ENCODE measurements around the gene ANP32A.
A peak's percentile ranks its signal among the peaks of the same experiment; 100 is the strongest.
"Not testable (repeated sequence)": the region's sequence is repeated elsewhere in the genome, so short reads cannot be mapped to it uniquely, and the experiment has no call there.

The ANP32A gene

GRCh38 chr15:68820295-68821189, at the start of gene ANP32A:
TSS of gene ANP32A (minus strand) at chr15:68820895. CDS start at chr15:68820751, 144 bp downstream.
- DNase-seq, result peak; percentile 55 to 97 (median 92)

GRCh38 chr15:68868296-68868695, 47.6 kb upstream of the ANP32A start:
- no peak for DNase-seq

DNA sequence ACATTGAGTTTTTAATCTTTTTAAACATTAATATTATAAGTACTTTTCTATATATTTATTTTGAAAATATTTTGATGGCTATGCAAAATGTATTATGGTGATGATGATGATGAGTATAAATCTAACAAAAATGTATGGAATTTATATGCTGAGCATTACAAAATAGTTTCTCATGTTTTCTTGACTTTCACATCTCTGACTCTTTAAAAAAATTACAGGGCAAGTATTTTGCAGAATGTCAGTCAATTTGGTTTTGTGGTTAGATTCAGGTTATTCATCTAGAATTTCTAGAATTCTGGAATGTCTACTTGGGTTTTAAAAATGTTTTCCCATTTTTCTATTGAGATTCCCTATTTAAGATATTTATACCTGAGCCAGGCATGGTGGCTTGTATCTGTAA, 41.7 kb upstream of the ANP32A start:
- DNase-seq, result no peak

DNA sequence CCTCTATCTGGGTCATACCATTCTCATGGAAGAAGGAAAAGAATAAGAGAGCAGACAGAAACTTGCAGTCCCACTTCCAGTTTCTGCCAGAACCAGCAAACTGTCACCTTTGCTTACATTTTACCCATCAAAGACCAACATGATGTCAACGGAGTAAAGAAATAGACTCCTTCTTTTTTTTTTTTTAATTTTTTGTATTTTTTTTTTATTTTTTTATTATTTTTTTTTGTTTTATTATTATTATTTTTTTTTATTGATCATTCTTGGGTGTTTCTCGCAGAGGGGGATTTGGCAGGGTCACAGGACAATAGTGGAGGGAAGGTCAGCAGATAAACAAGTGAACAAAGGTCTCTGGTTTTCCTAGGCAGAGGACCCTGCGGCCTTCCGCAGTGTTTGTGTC, 38.0 kb upstream of the ANP32A start:
- DNase-seq, result not testable (repeated sequence)

- not testable (repeated sequence) for DNase-seq
Measured at GRCh38 chr15:68857443-68857842, 36.7 kb upstream of the ANP32A start.

GRCh38 chr15:68852461-68852860, 31.8 kb upstream of the ANP32A start:
- no peak for DNase-seq

DNA sequence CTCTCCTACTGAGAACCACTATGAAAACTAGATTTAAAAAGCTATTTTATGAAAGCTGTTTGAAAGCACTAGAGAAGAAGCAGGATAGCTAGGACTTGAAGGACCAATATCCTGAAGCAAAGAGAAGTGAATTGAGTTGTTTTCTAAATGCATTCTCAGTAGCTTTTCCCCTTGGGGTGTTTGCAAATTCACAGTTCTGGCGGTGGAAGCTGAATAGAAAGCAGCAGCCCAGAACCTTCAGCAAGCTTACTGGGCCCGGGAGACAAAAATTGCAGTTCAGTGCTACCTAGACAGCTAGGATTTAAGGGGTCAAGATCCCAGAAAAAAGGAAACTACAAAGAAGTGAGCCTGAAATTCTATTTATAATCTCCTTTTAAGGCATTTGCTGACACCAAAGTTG, 31.3 kb upstream of the ANP32A start:
- no peak for DNase-seq

- DNase-seq, result no peak
Measured at GRCh38 chr15:68849497-68849896, 28.8 kb upstream of the ANP32A start.

- DNase-seq, result no peak
Measured at GRCh38 chr15:68846851-68847439, 26.2 kb upstream of the ANP32A start.

DNA sequence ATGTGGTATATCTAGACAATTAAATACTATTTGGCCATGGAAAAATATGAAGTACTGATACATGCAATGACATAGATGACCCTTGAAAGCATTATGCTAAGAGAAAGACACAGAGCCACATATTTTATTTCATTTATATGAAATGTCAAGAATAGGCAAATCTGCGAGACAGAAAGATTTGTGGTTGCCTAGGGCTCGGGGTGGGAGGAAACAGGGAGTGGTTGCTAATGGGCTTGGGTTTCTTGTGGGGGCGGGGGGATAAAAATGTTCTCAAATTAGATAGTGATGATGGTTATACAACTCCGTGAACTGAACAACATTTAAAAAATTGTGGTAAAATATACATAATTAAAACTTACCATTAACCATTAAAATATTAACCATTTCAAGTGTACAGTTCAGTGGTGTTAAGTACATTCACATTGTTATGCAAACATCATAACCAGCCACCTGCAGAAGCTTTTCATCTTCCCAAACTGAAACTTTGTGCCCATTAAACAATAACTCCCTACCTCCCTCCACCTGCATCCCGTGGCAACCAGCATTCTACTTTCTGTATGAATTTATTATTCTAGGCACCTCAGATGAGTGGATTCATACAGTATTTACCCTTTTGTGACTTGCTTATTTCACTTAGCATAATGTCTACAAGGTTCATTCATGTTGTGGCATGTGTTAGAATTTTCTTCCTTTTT, 24.3 kb upstream of the ANP32A start:
- no peak for DNase-seq

DNA sequence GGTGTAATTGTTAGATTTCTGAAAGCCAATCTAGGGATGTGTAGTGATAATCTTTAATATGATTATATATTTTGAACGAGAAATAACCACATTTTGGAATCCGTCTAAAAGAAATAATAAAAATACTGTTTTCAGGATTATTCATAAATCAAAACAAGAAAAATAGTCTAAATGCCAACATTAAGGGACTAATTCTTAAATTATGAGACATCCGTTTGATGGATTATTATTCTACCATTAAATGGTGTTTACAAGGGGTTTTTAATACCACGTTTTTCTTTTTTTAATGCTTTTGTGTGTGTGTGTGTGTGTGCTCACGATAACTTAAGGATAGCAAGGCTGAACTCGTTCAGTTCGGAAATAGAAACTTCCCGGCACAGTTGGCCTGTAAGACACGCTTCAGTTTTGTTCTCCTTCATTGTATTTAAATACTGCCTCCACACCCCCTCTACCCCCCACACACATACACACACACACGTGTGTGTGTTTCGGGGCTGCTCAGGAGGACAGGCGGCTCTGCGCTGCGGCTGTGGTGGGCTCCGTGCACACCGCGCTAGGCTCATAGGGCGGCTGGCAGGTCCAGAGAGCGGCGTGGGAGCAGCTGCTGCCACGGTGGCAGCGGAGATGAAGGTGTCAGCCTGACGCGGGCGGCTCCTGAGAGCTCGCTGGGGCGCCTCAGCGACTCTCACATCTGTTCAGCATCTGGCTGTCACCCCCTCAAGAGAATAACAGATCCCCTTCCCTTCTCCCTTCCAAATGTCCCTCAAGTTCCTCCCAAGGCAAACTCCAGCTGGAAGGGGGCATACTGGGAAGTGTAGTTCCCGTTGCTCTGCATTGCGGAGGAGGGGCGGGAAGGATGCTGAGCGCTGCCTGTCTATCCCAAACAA, 23.0 kb upstream of the ANP32A start:
- no peak for DNase-seq

- no peak for DNase-seq
Measured at GRCh38 chr15:68842958-68843357, 22.3 kb upstream of the ANP32A start.

- no peak for DNase-seq
Measured at GRCh38 chr15:68834346-68834745, 13.7 kb upstream of the ANP32A start.

DNA sequence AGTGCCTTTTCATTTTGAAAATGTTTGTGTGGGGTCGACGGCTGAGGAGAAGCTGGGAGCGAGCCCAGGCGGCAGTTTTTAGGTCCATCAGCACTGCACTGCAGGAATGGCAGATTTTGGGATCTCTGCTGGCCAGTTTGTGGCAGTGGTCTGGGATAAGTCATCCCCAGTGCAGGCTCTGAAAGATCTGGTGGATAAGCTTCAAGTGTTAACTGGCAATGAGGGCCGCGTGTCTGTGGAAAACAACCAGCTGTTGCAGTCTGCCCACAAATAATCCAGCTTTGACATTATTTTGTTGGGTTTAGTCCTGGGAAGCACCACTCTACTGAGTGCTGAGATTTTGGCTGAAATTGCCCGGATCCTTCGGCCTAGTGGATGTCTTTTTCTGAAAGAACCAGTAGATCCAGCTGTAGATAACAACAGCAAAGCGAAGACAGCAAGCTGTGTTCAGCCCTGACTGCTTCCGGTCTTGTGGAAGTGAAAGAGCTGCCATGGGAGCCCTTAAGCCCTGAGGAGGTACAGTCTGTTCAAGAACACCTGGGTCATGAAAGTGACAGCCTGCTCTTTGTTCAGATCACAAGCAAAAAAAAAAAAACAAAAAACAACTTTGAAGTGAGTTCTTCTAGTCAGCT, 13.1 kb upstream of the ANP32A start:
- no peak for DNase-seq

- DNase-seq, result no peak
Measured at GRCh38 chr15:68830141-68830785, 9.6 kb upstream of the ANP32A start.

DNA sequence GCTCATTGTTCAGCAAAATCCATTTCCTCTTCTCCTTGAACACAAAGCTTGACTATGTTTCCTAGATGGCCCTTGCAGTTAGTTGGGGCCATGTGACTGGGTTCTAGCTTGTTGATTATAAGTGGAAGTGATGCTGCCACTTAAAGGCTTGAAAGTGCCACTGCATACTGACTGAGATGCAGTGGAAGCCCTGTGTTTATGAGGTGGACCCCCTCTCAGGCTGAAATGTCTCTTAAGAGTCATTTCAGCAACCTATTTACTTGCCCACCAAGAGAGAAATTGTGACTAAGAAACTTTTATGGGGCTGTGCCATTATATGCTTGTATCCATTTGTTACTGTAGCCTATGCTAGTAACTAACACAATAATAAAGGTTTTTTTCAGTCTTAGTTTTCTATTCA, 8.4 kb upstream of the ANP32A start:
- DNase-seq, result peak in 21 of 56 donors; percentile 9 to 75 (median 32)

DNA sequence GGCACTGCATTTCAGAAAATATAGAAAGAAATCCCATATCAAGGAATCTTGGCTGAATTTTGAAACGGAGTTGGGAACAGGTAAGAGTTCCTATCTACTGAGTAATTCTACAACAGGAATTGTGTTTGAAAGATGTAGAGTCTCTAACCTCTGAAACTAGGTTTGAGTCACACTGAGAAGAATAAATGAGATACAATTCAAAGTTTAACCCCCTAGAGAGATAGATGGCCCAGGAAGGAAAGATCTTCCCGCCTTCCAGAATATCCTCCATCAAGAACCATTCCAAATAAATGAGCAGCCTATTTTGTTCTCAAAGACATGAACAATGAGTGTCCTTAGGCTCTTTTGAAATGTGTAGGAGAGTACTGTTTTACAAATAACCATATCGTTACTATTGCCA, 2.9 kb upstream of the ANP32A start:
- DNase-seq, result no peak

- no peak for DNase-seq
Measured at GRCh38 chr15:68822818-68823217, 2.1 kb upstream of the ANP32A start.

GRCh38 chr15:68821841-68822381, 1.2 kb upstream of the ANP32A start:
- no peak for DNase-seq
